Measurements from ENCODE around the gene ZMYND12.

ZMYND12 gene

GRCh38 chr1:42399315-42400100 lies 56.3 kb downstream of the ZMYND12 start:
- Histone ChIP-seq H3K27ac (no peak overlapping the region), H3K27me3 (replicated peaks) (no peaks in the 10 kb centered on the region), H3K4me3 (ENCODE audit: low read depth, low read length) (no peak overlapping the region), H3K36me3 (replicated peaks) (no peaks in the 10 kb centered on the region)
- DNase-seq = no peak
- TF ChIP-seq, protein P1, sequence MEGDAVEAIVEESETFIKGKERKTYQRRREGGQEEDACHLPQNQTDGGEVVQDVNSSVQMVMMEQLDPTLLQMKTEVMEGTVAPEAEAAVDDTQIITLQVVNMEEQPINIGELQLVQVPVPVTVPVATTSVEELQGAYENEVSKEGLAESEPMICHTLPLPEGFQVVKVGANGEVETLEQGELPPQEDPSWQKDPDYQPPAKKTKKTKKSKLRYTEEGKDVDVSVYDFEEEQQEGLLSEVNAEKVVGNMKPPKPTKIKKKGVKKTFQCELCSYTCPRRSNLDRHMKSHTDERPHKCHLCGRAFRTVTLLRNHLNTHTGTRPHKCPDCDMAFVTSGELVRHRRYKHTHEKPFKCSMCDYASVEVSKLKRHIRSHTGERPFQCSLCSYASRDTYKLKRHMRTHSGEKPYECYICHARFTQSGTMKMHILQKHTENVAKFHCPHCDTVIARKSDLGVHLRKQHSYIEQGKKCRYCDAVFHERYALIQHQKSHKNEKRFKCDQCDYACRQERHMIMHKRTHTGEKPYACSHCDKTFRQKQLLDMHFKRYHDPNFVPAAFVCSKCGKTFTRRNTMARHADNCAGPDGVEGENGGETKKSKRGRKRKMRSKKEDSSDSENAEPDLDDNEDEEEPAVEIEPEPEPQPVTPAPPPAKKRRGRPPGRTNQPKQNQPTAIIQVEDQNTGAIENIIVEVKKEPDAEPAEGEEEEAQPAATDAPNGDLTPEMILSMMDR (IDR thresholded peaks at IDR 0.05; ENCODE audit: low read depth, low read length, missing control alignments) = no peak
- in situ Hi-C loops (cut with HindIII; ENCODE audit: low pct_ligation_motif_present, low sequenced_read_pairs) = no loop called here

DNA sequence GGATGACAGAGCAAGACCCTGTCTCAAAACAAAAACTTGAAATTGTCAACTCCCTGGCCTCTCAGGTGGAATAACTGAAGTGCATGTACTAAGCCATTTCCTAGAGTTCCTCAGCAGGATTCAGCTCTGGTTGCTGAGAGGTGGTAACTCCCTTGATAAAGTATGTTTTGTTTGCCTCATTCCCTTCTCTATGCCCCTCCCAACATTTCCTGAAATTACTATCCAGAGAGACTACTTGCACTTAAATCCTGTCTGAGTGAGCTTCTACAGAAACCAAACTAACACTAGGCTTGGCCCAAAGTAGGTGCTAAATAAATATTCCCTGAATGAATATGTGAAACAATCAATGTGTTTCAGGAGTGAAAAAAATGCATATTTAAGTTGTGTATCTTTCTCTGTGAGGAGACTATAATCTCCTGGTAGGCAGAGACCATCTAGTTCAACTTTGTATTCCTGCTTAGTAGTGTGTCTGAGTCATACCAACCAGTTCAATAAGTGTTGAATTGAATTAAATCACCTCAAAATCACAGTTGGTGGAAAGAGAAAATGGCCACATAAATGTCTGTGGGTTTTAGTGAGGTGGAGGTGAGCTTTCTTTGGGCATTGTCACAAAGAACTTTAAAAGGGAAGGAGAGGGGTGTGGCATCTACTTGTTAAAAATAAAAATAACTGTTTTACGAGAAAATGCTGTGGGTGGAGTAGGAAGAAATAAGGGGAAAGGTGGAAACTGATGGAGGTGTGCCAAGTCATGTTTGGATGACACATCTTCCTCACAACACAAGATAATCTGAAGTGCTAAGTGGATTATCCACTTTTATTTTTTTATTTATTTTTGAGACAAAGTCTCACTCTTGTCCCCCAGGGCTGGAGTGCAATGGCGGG lies 62.6 kb downstream of the ZMYND12 start:
- Histone ChIP-seq H3K4me3 (ENCODE audit: low read depth, low read length) (no peak overlapping the region), H3K36me3 (replicated peaks) (no peaks in the 10 kb centered on the region), H3K27me3 (replicated peaks) (peaks cover 2% of the 10 kb centered on the region), H3K27ac (no peak overlapping the region)
- TF ChIP-seq, protein P1 (IDR thresholded peaks at IDR 0.05; ENCODE audit: low read depth, low read length, missing control alignments) = no peak
- DNase-seq = no peak
- in situ Hi-C loops (cut with HindIII; ENCODE audit: low pct_ligation_motif_present, low sequenced_read_pairs) = no loop called here

GRCh38 chr1:42392255-42392654 lies 63.6 kb downstream of the ZMYND12 start:
- no peak for DNase-seq
- Histone ChIP-seq H3K27me3 (replicated peaks) (peaks cover 2% of the 10 kb centered on the region), H3K27ac (no peak overlapping the region), H3K36me3 (replicated peaks) (no peaks in the 10 kb centered on the region), H3K4me3 (ENCODE audit: low read depth, low read length) (no peak overlapping the region)
- in situ Hi-C loops (cut with HindIII; ENCODE audit: low pct_ligation_motif_present, low sequenced_read_pairs) = no loop called here
- TF ChIP-seq, protein P1 (IDR thresholded peaks at IDR 0.05; ENCODE audit: low read depth, low read length, missing control alignments) = no peak

DNA sequence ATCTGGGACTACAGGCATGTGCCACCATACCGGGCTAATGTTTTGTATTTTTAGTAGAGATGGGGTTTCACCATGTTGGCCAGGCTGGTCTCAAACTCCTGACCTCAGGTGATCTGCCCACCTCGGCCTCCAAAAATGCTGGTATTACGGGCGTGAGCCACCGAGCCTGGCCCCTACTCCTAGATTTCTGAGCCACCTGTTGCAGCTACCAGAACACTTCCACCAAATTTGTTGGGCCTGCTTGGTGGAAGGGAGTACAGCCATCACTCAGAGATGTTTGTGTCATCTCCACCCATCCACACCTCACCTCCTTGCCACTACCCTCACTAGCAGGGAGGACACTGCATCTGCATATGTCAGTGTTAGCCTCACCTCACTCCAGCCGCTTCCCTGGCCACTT lies 69.8 kb downstream of the ZMYND12 start:
- DNase-seq = no peak
- no peaks in the 10 kb centered on the region for H3K36me3 ChIP-seq (replicated peaks)
- in situ Hi-C loops (cut with HindIII; ENCODE audit: low pct_ligation_motif_present, low sequenced_read_pairs) = no loop called here
- TF ChIP-seq, protein P1 (IDR thresholded peaks at IDR 0.05; ENCODE audit: low read depth, low read length, missing control alignments) = no peak
- no peak overlapping the region for H3K27ac ChIP-seq
- H3K27me3 ChIP-seq (replicated peaks) = peaks cover 8% of the 10 kb centered on the region
- H3K4me3 ChIP-seq (ENCODE audit: low read depth, low read length) = no peak overlapping the region

GRCh38 chr1:42385283-42385682 lies 70.5 kb downstream of the ZMYND12 start:
- Histone ChIP-seq H3K27ac (no peak overlapping the region), H3K4me3 (ENCODE audit: low read depth, low read length) (no peak overlapping the region), H3K36me3 (replicated peaks) (no peaks in the 10 kb centered on the region), H3K27me3 (replicated peaks) (peaks cover 11% of the 10 kb centered on the region)
- in situ Hi-C loops (cut with HindIII; ENCODE audit: low pct_ligation_motif_present, low sequenced_read_pairs) = no loop called here
- DNase-seq = peak; percentile 2
- TF ChIP-seq, protein P1 (IDR thresholded peaks at IDR 0.05; ENCODE audit: low read depth, low read length, missing control alignments) = no peak
